DMS53 treated with DMSO at 0.1 percent for 48 hours (cell line): ENCODE data around the gene CACNB4.
"Not testable (repeated sequence)": the region's sequence is repeated elsewhere in the genome, so short reads cannot be mapped to it uniquely, and the experiment has no call there.

Experiments
- DNase-seq: peaks from one replicate; lab custom pipeline; 2025; ENCODE audit not compliant: unreplicated experiment; lab: John Stamatoyannopoulos, UW

CACNB4 gene

DNA sequence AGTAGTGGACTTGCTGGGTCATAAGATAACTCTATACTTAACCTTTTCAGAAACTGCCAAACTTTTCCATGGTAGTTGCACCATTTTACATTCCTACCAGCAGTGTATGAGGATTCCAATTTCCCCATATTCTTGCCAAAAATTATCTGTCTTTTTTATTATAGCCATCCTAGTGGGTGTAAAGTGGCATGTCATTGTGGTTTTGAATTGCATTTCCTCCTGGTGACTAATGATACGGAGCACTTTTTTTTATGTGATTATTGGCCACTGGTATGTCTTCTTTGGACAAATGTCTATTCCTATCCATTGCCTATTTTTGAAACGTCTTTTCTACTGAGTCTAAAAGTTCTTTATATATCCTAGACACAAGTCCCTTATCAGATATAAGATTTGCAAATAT lies 44.3 kb downstream of the CACNB4 start:
- DNase-seq: no peak

DNA sequence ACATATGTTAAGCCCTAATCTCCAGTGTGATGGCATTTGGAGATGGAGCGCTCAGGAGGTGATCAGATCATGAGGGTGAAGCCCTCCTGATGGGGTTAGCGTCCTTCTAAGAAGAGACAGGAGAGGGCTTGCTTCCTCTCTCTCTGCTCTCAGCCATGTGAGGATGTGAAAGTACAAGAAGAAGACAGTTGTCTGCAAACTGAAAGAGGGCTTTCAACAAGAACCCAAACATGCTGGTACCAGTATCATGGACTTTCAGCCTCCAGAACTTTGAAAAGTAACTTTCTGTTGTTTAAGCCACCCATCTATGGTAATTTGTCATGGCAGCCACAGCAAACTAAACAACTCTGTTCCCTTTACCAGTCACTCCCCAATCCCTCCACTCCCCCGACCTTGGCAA lies 47.4 kb downstream of the CACNB4 start:
- DNase-seq: no peak

DNA sequence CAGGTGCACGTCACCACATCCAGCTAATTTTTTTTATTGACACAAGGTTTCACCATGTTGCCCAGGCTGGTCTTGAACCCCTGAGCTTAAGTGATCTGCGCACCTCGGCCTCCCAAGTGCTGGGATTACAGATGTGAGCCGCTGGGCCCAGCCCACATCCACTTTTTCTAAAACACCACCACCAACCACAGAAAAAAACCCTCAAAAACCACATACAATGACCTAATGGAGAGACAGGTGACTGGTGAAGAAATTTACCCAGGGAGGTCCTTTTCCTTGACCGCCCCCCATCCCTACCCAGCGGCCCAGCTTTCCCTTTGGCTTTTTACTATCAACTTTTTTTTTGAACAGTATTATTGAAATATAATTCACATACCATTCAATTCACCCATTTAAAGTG lies 47.9 kb downstream of the CACNB4 start:
- DNase-seq: no peak

DNA sequence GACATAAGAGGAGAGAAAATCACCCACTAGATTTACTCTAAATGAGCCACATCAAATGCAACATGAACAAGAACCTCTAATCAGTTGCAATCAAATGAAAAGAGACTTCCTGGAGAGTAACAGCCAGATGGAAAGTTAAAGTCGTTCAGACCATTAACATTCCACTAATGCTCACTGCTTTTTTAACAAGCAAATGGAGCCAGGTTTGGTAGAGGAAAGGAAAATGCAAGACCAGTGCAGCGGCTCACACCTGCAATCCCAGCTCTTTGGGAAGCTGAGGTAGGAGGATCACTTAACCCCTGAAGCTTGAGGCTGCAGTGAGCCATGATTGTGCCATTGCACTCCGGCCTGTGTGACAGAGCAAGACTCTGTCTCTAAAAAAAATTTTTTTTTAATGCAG lies 48.5 kb downstream of the CACNB4 start:
- no peak for DNase-seq

DNA sequence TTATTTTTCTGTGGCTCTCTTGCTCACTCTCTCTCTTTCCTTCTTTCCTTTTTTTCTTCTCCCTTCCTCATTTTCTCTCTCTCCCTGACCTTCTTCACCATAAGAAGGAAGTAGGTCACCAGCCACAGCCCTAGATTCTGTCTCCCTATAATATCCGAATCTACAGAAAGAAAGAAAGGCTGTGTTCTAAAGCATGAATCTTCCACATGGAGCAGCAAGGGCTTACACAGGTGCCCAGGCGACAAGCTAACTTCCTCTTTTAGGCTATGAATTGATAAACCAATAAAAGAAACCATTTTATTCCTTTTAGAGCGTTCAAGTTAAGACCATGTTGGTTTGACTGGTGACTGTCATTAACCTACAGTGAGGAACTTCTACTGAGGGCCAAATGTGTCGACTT lies 49.3 kb downstream of the CACNB4 start:
- no peak for DNase-seq

DNA sequence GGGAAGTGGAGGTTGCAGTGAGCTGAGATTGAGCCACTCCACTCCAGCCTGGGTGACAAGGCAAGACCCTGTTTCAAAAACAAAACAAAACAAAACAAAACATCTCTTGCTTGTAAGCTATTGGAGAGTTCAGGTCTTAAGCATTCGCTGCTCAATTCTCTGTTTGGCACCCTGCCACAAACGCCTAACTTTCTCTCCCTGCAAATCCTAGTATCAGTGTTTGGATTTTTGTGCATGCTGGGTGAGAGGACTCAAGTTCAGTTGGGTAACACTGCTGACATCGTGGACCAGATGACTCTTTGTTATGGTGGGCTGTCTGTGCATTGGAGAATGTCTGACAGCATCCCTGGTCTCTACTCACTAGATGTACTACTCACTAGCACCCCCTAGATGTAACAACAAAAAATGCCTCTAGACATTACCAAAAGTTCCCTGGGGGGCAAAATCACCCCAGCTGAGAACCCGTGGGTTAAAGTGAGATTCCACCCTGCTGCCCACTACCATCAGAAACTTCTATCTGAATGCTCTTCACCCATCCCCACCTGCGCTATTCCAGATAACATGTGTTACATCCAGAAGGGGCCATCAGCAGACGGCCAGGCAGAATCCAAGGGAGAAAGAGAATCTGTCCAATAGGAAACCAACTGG lies 50.9 kb downstream of the CACNB4 start:
- no peak for DNase-seq

DNA sequence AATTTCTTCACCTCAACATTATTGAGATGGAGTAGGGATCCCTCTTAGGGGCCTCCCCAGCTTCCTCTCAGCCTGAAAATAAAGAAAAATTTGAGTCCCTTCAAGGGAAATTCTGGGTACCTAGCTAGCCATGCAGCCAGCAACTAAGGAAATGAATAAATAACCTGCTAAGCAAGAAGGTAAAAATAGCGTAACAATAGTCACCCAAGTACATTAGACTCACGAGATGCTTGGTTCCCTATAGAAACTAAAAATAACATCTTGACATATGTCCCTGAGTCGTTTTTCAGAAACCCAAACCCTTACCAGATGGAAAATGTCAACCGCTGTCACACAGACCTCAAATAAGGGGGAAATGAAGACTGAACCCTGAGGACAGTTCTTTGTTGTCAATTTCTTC lies 51.9 kb downstream of the CACNB4 start:
- DNase-seq: no peak

DNA sequence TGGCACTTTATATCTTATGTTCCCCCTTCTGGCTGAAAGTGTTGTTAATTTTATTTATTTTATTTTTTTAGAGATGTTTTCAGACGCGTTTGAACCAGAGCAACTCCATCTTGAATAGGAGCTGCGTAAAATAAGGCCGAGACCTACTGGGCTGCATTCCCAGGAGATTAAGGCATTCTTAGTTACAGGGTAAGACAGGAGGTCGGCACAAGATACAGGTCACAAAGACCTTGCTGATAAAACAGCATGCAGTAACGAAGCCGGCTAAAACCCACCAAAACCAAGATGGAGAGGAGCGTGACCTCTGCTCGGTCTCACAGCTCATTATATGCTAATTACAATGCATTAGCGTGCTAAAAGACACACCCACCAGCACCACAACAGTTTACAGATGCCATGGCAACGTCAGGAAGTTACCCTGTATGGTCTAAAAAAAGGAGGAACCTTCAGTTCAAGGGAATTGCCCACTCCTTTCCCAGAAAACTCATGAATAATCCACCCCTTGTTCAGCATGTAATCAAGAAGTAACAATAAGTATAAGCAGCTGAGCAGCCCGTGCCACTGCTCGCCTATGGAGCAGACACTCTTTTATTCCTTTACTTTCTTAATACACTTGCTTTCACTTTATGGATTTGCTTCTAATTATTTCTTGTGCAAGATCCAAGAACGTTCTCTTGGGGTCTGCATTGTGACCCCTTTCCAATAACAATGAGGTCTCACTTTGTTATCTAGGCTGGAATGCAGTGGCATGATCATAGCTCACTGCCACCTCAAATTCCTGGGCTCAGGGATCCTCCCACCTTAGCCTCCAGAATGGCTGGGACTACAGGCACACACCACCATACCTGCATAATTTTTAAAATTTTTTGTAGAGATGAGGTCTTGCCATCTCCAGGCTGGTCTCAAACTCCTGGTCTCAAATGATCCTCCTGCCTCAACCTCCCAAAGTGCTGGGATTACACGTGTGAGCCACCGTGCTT lies 55.9 kb downstream of the CACNB4 start:
- DNase-seq: no peak

DNA sequence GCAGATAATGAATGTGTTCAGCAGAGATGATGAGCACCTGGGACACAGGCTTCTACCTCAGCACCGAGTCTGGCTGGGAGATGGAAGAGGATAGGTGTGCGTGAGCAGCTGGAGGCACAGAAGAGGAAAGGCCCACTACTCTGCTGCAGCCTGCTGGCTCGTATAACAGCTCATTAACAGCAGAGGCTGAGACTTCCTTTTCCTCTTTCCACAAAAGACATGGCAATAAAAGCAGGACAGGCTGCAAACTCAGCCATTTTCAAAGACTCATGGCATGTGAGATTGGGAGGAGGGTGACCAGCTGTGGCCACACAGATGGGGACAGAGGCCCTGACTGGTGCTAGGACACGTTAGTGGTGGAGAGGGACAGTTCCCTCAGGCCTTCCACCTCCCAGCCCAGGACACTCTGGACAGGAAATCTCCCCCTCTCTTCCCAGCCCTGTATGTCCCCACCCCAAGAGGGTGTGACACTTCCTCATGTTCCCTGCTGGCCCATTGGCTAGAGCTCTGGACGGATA lies 60.3 kb downstream of the CACNB4 start:
- no peak for DNase-seq

DNA sequence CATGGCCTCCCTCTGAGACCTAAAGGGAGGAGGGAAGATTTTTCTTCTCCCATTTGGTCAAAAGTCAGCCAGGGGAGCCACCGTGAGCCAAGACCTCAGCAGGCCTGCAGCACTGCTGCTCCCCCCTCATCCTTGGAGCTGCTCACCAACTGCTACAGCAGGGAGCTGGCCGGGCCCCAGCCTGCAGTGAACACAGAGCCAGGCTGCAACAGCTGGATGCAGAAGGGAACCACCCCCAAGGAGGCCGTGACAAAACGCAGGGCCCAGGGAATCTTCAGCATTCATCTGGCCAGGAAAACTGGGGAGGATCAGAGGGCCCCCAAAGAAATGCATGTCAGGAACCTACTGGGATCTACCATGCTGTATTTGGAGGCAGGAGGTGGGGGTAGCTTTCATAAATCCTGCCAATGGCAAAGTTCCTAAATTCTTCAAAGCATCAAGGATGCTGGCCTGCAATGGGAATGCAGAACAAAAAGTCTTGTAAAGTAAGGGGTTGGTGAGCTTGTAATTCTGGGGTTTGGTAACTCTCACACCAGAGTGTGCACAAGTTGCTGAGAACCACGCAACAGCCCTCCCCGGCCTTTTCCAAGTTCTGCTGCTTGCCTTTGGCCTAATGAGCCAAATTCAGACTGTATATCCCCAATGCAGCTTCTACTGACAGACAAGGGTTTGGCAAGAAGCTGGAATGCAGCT lies 61.0 kb downstream of the CACNB4 start:
- DNase-seq: no peak

DNA sequence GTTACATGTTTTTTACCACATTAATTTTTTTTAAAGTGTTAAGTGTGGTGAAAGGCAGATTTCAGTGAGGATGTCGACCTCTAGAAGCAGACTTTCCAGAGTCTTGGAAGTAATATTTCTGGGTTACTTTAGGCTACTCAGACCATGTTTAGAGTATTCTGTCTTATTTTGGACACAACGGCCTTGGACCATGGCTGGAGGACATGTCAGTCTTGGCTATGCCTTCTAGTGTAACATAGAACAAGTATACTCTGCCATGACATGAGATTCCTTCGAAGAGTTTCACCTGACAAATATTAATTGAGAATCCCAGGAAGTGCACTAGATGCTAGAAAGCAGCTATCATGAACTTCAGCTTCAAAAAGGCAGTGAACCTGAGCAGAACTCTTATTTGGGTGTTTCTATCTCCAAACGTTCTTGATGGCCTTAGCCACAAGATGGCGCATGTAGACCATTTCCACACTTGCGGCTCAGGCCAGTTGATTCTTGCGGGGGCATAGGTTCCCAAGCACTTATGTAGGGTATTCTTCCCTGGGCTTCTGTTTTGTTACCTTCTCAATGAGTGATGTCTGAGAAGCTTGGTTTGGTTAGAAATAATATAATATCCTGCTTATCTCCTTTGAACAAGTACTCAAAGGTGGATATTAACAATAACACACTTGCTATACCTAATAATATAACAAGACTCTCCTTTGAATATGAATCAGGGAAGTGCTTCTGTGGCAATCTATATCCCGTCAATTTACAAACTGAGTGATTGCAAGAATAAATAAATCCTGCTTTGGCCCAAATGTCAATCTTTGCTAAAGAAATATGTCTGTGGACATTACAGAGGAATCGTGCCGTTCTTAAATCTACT lies 62.0 kb downstream of the CACNB4 start:
- peak; percentile 39 for DNase-seq

DNA sequence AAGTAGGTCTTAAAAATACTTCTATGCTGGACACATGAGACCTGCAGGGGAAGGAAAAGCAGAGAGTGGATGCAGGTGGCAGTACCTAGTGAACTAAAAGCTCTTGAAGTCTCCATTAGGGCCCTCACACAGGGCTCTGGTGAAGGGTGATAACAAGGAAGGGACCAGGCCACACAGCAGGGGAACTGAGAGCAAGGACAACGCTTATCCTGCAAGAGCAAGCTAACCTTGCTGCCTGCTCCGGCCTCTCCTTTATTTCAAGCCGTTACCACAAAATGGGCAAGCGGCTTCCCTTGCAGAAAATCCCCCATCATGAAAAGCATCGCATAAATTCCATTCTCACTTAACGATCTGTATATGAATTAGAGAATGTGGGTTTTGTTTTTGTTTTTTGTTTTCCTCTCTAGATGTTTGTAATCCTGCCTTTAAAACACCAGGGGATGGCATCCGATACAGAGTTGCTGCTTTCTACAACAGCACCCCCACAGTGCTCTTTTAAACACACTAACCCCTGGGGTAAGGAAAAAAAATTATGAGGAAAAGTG lies 64.5 kb downstream of the CACNB4 start:
- DNase-seq: no peak

DNA sequence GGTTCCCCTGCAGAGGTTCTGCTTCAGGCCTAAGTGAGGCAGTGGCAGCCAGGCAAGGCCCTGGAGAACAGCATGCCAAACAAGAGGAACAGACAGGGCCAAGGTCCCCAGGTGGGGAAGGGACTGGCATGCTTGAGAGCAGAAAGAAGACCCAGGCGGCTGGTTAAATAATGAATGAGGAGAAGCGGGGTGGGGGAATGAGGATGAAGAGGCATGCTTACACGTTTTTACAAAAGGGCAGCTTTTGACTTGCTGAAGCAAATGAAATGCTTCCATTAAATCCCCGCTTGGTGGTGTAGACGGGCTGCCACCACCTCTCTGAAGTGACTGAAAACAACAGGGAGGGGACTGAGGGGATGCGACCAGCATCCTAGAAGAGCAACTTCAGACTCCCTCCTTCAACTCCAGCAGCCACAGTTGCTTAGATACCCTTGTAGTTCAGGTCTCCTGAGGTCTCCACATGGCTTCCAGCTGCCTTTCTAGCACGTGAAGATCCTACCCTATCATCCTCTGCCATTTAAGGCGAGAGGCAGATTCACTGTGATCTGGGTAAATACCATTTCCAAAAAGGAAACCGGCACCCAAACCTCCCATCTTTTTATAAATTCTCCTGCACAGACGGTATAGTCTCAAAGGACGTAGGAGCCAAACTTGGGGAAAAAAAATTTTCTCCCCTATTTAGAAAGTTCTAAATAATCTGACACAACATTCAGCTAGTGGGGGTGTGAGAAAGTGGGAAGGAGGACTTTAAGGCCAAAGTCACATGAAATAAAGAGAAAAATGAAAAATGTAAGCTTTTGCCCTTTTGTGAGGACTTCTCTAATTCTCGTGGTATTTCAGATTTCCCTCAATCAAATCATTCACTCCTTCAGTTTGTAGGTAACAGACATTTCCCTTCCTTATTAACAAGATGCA lies 65.6 kb downstream of the CACNB4 start:
- no peak for DNase-seq

DNA sequence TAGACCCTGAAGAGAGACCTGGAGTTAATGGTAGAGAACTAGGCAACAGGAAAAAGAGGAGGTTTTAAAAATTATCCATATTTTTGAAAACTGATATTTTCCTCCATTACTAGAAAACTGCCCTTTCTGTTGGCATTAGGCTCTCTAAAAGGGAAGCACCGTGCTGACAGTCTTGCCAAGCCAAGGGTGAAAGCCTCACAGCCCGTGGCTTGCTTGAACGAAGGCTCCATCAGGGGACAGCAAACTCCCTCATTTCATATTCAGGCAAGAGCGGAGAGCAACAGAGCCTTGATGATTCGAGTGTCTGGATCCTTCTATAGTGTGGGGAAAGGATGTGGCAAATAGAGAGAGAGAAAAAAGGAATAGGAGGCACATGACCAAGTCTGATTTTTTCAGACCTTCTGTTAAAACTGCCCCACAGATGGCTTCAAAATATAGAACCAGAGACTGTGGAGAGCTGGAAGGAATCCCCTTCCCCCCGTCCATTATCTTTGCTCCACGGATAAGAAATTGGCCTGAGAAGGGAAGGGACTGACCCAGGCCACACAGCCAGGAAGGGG lies 67.0 kb downstream of the CACNB4 start:
- no peak for DNase-seq

DNA sequence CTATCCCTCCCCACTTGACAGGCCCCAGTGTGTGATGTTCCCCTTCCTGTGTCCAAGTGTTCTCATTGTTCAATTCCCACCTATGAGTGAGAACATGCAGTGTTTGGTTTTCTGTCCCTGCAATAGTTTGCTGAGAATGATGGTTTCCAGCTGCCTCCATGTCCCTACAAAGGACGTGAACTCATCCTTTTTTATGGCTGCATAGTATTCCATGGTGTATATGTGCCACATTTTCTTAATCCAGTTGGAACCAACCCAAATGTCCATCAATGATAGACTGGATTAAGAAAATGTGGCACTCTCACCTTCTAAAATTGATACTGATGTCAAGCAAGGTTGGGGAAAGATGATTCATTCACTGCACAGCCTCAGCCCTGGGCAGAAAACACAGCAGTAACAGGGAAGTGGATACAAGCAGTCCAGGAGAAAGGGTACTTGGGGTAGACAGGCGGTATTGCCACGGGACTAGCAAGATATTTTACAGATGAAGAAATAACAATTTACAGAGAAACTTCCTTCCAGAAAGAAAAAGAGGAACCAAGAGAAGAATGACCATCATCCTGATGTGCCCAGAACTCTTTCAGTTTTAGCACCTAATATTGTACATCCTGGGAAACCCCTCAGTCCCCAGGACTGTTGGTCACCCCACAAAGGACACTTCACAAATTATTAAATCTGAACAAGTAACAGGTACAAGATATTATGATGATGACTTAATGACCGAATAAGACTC lies 68.1 kb downstream of the CACNB4 start:
- not testable (repeated sequence) for DNase-seq

DNA sequence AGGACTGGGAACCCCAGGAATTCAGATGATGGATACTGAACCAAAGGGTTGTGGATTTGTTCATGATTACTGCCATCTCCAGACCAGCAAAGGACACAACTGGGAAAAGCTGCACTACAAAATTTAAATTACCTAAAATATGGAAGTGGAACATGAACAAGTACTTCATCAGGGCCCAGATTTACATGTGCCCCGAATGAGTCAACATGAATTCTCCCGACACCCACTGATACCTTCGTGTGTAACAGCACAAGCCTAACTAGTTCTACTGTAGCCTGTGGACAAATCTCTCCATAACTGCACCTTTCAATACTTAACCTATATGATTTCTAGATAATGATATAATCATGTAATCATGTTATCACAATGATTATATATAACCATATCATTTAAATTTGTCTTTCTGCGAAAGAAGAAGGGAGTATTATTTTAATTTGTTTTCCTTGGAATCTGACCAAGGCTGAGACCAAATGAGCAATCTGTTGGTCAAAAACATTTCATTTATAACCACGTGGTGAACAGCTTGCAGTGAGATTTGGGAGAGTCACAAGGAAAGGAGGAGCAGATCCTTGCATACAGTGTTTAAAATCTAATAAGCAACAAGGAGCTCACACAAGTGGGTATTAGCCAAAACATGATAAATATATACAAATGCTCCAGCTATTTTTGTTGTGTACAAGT lies 70.5 kb downstream of the CACNB4 start:
- DNase-seq: no peak

DNA sequence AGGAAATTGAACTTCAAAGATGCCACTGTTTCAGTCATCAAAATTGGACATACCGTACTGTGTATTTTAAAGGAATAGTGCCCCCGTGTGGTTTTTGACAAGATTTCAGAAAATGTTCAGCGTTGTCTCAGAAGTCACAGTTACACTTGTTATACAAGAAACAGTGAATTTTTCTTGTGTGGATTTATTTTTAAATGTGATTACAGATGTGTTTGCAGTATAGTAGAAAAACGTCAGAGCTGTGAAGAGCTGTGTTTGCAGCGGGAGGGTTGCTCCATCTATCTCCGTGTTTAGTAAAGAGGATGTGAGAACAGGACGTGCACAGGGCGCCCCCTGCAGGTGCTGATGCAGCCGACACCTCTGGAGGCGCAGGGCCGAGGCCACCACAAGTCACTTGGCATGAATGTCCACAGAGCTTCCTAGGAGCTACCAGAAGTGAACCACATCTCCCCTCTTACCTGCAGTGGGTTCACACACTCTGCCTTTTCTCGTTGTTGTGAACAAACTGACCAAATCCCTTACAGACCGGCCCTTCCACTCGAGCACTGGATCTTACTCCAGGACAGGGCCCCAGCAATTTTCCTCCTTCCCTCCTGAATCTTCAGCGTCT lies 73.1 kb downstream of the CACNB4 start:
- DNase-seq: peak; percentile 53
